ENCODE measurements around the gene NEK7. TPM values are rescaled to one million over a fixed set of nuclear protein-coding genes. Genes with fewer than 3 reads are reported as not detected.

NEK7 gene
- polyA plus RNA-seq, 10 donors, result 33.6 to 50.2 (median 39.6) TPM

DNA sequence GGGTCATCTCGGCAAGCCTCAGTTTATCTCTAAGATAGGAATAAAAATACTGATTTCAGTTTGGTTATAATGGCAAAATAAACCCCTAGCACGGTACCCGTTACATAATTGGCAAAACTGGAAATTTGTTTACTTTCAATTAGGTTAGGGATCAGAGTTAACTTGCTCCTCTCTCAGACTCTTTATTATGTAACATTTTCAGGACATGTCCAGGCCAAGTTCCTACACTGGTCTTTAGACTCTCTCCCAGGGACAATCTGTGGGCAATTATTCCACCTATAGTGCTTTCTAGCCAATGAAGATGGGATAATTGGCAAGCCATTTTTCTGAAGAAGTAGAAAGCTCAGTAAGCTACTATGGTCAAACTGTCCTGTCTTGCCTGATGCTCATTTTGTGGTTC is 189.4 kb downstream of the NEK7 start:
- no peak for DNase-seq

DNA sequence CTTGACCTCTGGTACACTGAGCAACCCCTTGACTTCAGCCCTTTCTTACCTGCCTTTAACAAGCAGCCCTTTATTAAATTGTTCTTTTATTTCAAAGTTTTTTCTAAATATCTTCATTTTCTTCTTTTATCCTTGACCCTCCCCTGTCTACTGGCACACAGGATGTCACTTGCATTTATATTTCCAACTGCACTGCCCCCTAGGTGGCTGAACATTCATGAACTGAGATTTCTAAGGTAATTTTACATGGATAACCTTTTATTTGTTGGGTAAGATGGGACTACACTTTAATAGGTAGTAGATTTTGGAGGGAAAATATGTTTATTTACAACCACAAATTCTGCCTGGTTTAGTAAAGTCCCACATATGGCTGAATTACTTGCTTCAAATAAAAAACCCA is 193.7 kb downstream of the NEK7 start:
- no peak for DNase-seq

- DNase-seq, result no peak
These were observed 196.3 kb downstream of the NEK7 start for GRCh38 chr1:198352975-198353695.

DNA sequence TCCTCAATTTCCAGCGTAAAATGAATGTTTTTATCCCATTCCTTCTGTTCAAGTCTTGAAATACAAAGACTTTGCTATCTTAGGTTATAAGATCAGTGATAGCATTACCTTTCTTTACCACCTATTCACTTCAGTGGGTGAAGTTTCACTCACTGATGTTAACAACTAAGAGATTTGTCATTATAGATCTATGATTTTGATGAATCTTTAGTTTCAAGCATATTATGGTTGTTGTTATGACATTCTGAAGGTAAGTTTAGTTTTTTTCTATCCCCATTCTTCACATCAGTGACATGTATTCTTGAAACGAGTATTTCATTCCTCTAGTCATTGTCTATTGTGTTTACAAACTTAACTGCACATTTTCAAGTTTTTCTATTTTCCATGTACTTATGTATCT is 201.1 kb downstream of the NEK7 start:
- no peak for DNase-seq

GRCh38 chr1:198359024-198359653 is 202.3 kb downstream of the NEK7 start:
- DNase-seq, result peak in 1 of 3 donors; percentile 6

- DNase-seq, result no peak
These were observed 203.5 kb downstream of the NEK7 start for GRCh38 chr1:198360208-198360729.

GRCh38 chr1:198361237-198361767 is 204.5 kb downstream of the NEK7 start:
- DNase-seq, result no peak

DNA sequence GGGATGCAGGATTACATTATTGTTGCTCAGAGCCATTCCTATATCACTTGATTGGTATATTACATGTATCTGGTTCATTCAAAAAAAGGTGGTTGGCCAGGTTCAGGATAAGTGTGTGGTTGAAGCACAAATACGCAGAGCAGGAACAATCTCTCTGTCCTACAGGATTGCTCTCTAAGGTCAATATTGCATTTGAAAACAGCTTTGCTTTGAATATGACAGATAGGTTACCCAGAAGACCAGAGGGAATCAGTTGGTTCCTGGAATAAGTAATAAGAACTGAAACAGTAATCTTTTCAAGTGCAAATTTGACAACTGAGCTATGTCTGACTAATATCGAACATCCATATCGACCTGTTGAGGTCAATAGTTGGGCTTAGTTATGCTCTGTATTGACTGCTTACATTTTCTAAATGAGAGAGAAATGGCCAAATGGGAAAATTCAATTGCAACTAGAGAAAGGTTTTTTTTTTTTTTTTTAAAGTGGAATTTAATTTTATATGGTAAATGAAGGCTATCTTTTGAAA is 206.9 kb downstream of the NEK7 start:
- DNase-seq, result no peak

GRCh38 chr1:198364471-198364870 is 207.7 kb downstream of the NEK7 start:
- peak in 2 of 3 donors; percentile 7 to 21 for DNase-seq

GRCh38 chr1:198367296-198367695 is 210.5 kb downstream of the NEK7 start:
- no peak for DNase-seq

- no peak for DNase-seq
These were observed 214.2 kb downstream of the NEK7 start for GRCh38 chr1:198370996-198371395.

Other genes with a start within 250 kb of the NEK7 start
- gene LHX9, start 239.6 kb upstream of the NEK7 start, polyA plus RNA-seq (ENCODE audit: insufficient read length in 10 of 10), result under 1 TPM in 4 of 10 donors, not detected in 6; 0.05 to 0.61 (median 0.27) TPM

All from muscle of back (tissue), 11 donors.